ENCODE data around the gene SCAMP5. TPM values are rescaled to one million over a fixed set of nuclear protein-coding genes. Genes with fewer than 3 reads are reported as not detected.

The SCAMP5 gene
- total RNA-seq, 2 donors from 2014 or later, result 21.9 to 33.5 TPM

- Mint-ChIP-seq H3K36me3 (ENCODE audit: low read depth) (peaks cover 6% of the 10 kb centered on the region), H3K4me3 (no peak overlapping the region), H3K27me3 (ENCODE audit: insufficient read depth) (no peaks in the 10 kb centered on the region), H3K9me3 (no peaks in the 10 kb centered on the region), H3K4me1 (peaks cover 4% of the 10 kb centered on the region), H3K27ac (no peak overlapping the region)
- no peaks in the 10 kb centered on the region for H3K27me3 ChIP-seq (ENCODE audit: control insufficient read depth, insufficient read depth, low read length, poor library complexity, severe bottlenecking)
- no peaks in the 10 kb centered on the region for H3K4me1 ChIP-seq (ENCODE audit: control insufficient read depth, insufficient read depth, low read length)
- no peak for TF ChIP-seq CTCF (conservative IDR thresholded peaks at IDR 0.05)
- H3K4me3 ChIP-seq (ENCODE audit: low read length), result no peak overlapping the region
- H3K36me3 ChIP-seq (ENCODE audit: control insufficient read depth, insufficient read depth, low read length), result peaks cover 5% of the 10 kb centered on the region
- H3K9me3 ChIP-seq (ENCODE audit: control insufficient read depth, low read length), result no peaks in the 10 kb centered on the region
- no peak for DNase-seq
- no peak overlapping the region for H3K27ac ChIP-seq (ENCODE audit: low read depth, low read length)
- 85% methylated on average over 3 of the region's 3 CpGs; no CpG with 5 or more reads in 1 of the 2 experiments for WGBS, 2 experiments (ENCODE audit: insufficient coverage in 1 of 2, insufficient read length in 1 of 2)
- H3K9ac ChIP-seq (ENCODE audit: extremely low read depth, low read length, poor library complexity, severe bottlenecking), result no peak overlapping the region
Observed at GRCh38 chr15:75054172-75054897, 59.0 kb downstream of the SCAMP5 start.

GRCh38 chr15:75056036-75056435 lies 60.7 kb downstream of the SCAMP5 start:
- no peak for TF ChIP-seq CTCF (conservative IDR thresholded peaks at IDR 0.05)
- peak overlapping the region; percentile 1 for H3K27ac Mint-ChIP-seq
- peak; percentile 34 for DNase-seq

GRCh38 chr15:75058127-75058905 lies 63.0 kb downstream of the SCAMP5 start:
- no peaks in the 10 kb centered on the region for H3K4me1 ChIP-seq (ENCODE audit: control insufficient read depth, insufficient read depth, low read length)
- no peaks in the 10 kb centered on the region for H3K27me3 ChIP-seq (ENCODE audit: control insufficient read depth, insufficient read depth, low read length, poor library complexity, severe bottlenecking)
- no peak overlapping the region for H3K4me3 ChIP-seq (ENCODE audit: low read length)
- no peak for TF ChIP-seq CTCF (conservative IDR thresholded peaks at IDR 0.05)
- Mint-ChIP-seq H3K36me3 (ENCODE audit: low read depth) (peaks cover 5% of the 10 kb centered on the region), H3K27me3 (ENCODE audit: insufficient read depth) (no peaks in the 10 kb centered on the region), H3K27ac (peak overlapping the region; percentile 39), H3K9me3 (no peaks in the 10 kb centered on the region), H3K4me3 (no peak overlapping the region), H3K4me1 (peaks cover 9% of the 10 kb centered on the region)
- H3K9ac ChIP-seq (ENCODE audit: extremely low read depth, low read length, poor library complexity, severe bottlenecking), result peak overlapping the region; percentile 31
- no peaks in the 10 kb centered on the region for H3K36me3 ChIP-seq (ENCODE audit: control insufficient read depth, insufficient read depth, low read length)
- H3K9me3 ChIP-seq (ENCODE audit: control insufficient read depth, low read length), result no peaks in the 10 kb centered on the region
- 89 to 95% methylated on average over 3 to 4 of the region's 4 CpGs for WGBS, 2 experiments (ENCODE audit: insufficient coverage in 1 of 2, insufficient read length in 1 of 2)
- no peak overlapping the region for H3K27ac ChIP-seq (ENCODE audit: low read depth, low read length)
- peak; percentile 66 for DNase-seq

More at GRCh38 chr15:75056036-75056435, 60.7 kb downstream of the SCAMP5 start:
- Mint-ChIP-seq H3K27me3 (ENCODE audit: insufficient read depth) (no peaks in the 10 kb centered on the region), H3K4me1 (peaks cover 6% of the 10 kb centered on the region), H3K9me3 (no peaks in the 10 kb centered on the region), H3K4me3 (no peak overlapping the region), H3K36me3 (ENCODE audit: low read depth) (peaks cover 6% of the 10 kb centered on the region)
- H3K9me3 ChIP-seq (ENCODE audit: control insufficient read depth, low read length), result no peaks in the 10 kb centered on the region
- no peak overlapping the region for H3K27ac ChIP-seq (ENCODE audit: low read depth, low read length)
- H3K9ac ChIP-seq (ENCODE audit: extremely low read depth, low read length, poor library complexity, severe bottlenecking), result no peak overlapping the region
- H3K27me3 ChIP-seq (ENCODE audit: control insufficient read depth, insufficient read depth, low read length, poor library complexity, severe bottlenecking), result no peaks in the 10 kb centered on the region
- H3K4me1 ChIP-seq (ENCODE audit: control insufficient read depth, insufficient read depth, low read length), result no peaks in the 10 kb centered on the region
- no peak overlapping the region for H3K4me3 ChIP-seq (ENCODE audit: low read length)
- no peaks in the 10 kb centered on the region for H3K36me3 ChIP-seq (ENCODE audit: control insufficient read depth, insufficient read depth, low read length)
- 92 to 94% methylated on average over 6 to 7 of the region's 7 CpGs for WGBS, 2 experiments (ENCODE audit: insufficient coverage in 1 of 2, insufficient read length in 1 of 2)

All from endodermal cell (in vitro differentiated cells).